GM12878 (cell line): ENCODE results near the gene GPR62. TPM values are rescaled to one million over a fixed set of nuclear protein-coding genes. Genes with fewer than 3 reads are reported as not detected.

Experiments
- ATAC-seq: fragments of 200-7000 bp; cut with Tn5 transposase; 3 replicates; pipeline ENCODE4 v1.9.1; 2020; ENCODE audit warnings: mild to moderate bottlenecking, moderate library complexity
- BruUV-seq: library from RNA; stranded (reverse); fragments of 400-500 nt; replicated peaks from 2 replicates; lab custom pipeline; 2021; lab: Mats Ljungman, UMichigan
- CTCF ChIA-PET: fragments of 300-600 bp; sonication (Branson Sonifier 250); formaldehyde crosslinking; extraction: SDS; loops from one replicate; lab custom pipeline; 2021; ENCODE audit warnings: inconsistent platforms; lab: Yijun Ruan, JAX
- POLR2A ChIA-PET: fragments of 350-600 bp; formaldehyde crosslinking; extraction: SDS; loops from one replicate; lab custom pipeline; 2021; ENCODE audit warnings: inconsistent platforms; lab: Charles Lee
- RAD21 ChIA-PET: fragments of 300-600 bp; sonication (Branson Sonifier 250); formaldehyde crosslinking; loops from one replicate; lab custom pipeline; 2023; ENCODE audit warnings: antibody characterized with exemption; ENCODE audit not compliant: unreplicated experiment; lab: Charles Lee
- SMC1A ChIA-PET: fragments of 300-600 bp; sonication (Branson Sonifier 250); formaldehyde crosslinking; loops from one replicate; lab custom pipeline; 2023; ENCODE audit not compliant: unreplicated experiment, uncharacterized antibody; lab: Charles Lee
- DNase-seq: peaks from one replicate; pipeline ENCODE4 v3.0.0-alpha.2; 2011; ENCODE audit warnings: low read depth, low spot score
- FAIRE-seq: peaks from 3 replicates; lab custom pipeline; 2011; peaks lifted over from hg19 to GRCh38; lab: Jason Lieb, UNC
- H2AFZ ChIP-seq: 2 replicates; pipeline ENCODE4 v1.6.0; 2011; ENCODE audit warnings: low read depth, low read length, control low read depth; ENCODE audit not compliant: control insufficient read depth
- H3K27ac ChIP-seq: 2 replicates; pipeline ENCODE4 v1.5.1; 2011; ENCODE audit warnings: control low read depth; ENCODE audit not compliant: control insufficient read depth, insufficient read depth
- H3K27me3 ChIP-seq, 2 experiments: replicated peaks in 1 of 2; 2 replicates each; pipeline versions ENCODE4 v1.6.0 to v1.6.1; 2011; ENCODE audit warnings: low read length in 1 of 2; ENCODE audit not compliant: control insufficient read depth in 2 of 2, insufficient read depth in 2 of 2
- H3K36me3 ChIP-seq, 2 experiments: 2 replicates each; pipeline ENCODE4 v1.5.1; 2011; ENCODE audit warnings: low read length in 1 of 2; ENCODE audit not compliant: control insufficient read depth in 2 of 2, insufficient read depth in 2 of 2
- H3K4me1 ChIP-seq: 2 replicates; pipeline ENCODE4 v1.6.1; 2011; ENCODE audit warnings: mild to moderate bottlenecking, low read length, moderate library complexity, mixed read lengths; ENCODE audit not compliant: control insufficient read depth, insufficient read depth
- H3K4me2 ChIP-seq: 2 replicates; pipeline ENCODE4 v1.6.0; 2011; ENCODE audit warnings: control low read depth; ENCODE audit not compliant: control insufficient read depth, insufficient read depth
- H3K4me3 ChIP-seq: fragments of 200-600 bp; sonication (generic); 2 replicates; pipeline ENCODE4 v1.5.1; 2016
- H3K79me2 ChIP-seq: 2 replicates; pipeline ENCODE4 v1.6.0; 2011; ENCODE audit warnings: low read length; ENCODE audit not compliant: control insufficient read depth, insufficient read depth
- H3K9ac ChIP-seq: 2 replicates; pipeline ENCODE4 v1.8.0; 2011; ENCODE audit warnings: low read length, control low read depth, mixed read lengths; ENCODE audit not compliant: control insufficient read depth, insufficient read depth
- H3K9me3 ChIP-seq: replicated peaks from 3 replicates; pipeline ENCODE4 v1.5.1; 2011; ENCODE audit warnings: mild to moderate bottlenecking, low read length; ENCODE audit not compliant: control insufficient read depth, insufficient read depth
- H4K20me1 ChIP-seq: 2 replicates; pipeline ENCODE4 v1.6.0; 2011; ENCODE audit not compliant: control insufficient read depth, insufficient read depth
- CBX5 ChIP-seq: sonication (generic); IDR thresholded peaks from 2 replicates; pipeline ENCODE4 v1.6.1; 2016; ENCODE audit warnings: low read depth, moderate library complexity, mild to moderate bottlenecking, inconsistent platforms
- CHD1 ChIP-seq: IDR thresholded peaks from 2 replicates; pipeline ENCODE4 v1.6.1; 2012; ENCODE audit warnings: low read depth, low read length, improper control_type of control experiment
- EED ChIP-seq: sonication (generic); IDR thresholded peaks from 2 replicates; pipeline ENCODE4 v1.6.1; 2016; ENCODE audit warnings: antibody characterized with exemption, low read depth
- SMAD5 ChIP-seq: IDR thresholded peaks from 2 replicates; pipeline ENCODE4 v1.6.1; 2016; ENCODE audit warnings: antibody characterized with exemption, low read depth
- WGBS: methylation state at CpG from one replicate; pipeline ENCODE4 v1.1.6; 2016; ENCODE audit warnings: low lambda C conversion rate; ENCODE audit not compliant: insufficient replicate concordance, insufficient coverage; ENCODE audit errors: missing lambda C conversion rate; 5-methylcytosine and 5-hydroxymethylcytosine counted together
- in situ Hi-C: fragments of 300-500 bp; cut with MboI; formaldehyde crosslinking; loops from 9 replicates; pipeline ENCODE4 v1.14.3; 2018; ENCODE audit warnings: mixed read lengths
- intact Hi-C: fragments of 100-400 bp; cut with micrococcal nuclease; formaldehyde crosslinking; loops from one replicate; pipeline ENCODE4 v1.14.2; 2022; ENCODE audit not compliant: unreplicated experiment
- polyA plus RNA-seq, 11 experiments: library from polyadenylated mRNA; depleted of rRNA in 4 of 11; unstranded in 6 of 11; stranded (reverse) in 5 of 11; fragments of >200 nt; fragmentation: Nextera tagmentation in 4 of 11; fragmentation: Illumina TruSeq in 1 of 11; extraction: Ambion mirVana in 4 of 11; extraction: Trizol in 1 of 11; gene quantifications; 1 replicate in 1 of 11; 2 replicates in 10 of 11; pipeline versions ENCODE4 v1.2.1 to v1.2.3, GENCODE V29; 2011 to 2016; ENCODE audit warnings: inconsistent platforms in 2 of 11, missing spikeins in 2 of 11, low read depth in 1 of 11
- total RNA-seq, 4 experiments: library from RNA; depleted of rRNA in 3 of 4; stranded (reverse); fragments of >200 nt in 3 of 4; fragmentation: Illumina TruSeq in 1 of 4; extraction: Trizol in 1 of 4; gene quantifications; 2 replicates each; pipeline versions ENCODE4 v1.2.1 to v1.2.3, GENCODE V29; 2013 to 2021

The GPR62 gene
- total and polyA plus RNA-seq, 10 of the 15 experiments (the other 5 are each of a cell fraction or from before 2014, with no cell fraction given) = not detected

DNA sequence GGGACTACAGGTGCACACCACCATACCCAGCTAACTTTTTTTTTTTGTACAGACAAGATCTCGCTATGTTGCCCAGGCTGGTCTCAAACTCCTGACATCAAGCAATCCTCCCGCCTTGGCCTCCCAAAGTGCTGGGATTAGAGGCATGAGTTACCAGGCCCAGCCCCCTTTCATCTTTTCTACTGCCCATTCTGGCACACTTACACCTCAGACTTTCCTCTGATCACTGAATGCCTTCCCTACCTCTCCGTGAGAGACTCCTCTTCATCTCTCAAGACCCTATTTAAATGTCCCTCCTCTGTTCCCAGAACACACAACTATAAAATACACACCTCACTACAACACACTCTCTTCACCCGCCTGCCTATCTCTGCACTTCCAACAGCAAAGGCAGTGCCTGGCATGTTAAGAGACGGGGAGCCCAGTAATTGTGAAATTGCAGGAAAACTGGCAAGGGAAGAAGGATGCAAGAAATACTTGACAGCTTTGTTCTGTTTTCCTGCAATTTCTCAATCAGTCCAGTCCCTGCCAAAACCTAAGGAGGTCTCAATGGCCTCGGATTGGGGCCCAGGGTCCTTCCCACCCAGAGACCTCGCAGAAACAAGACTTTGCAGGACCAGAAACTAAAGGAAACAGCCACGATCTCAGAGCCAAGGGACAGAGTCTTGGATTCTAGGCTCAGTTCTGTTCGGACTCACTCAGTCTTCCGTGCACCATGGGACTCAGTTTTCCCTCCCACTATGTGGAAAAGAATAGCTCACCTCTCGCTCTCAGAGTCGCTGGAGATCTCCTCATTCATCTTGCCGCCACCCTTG, 14.3 kb upstream of the GPR62 start:
- peaks cover 11% of the 10 kb centered on the region for H3K4me1 ChIP-seq
- FAIRE-seq (peak; percentile 23), ATAC-seq (no peak), DNase-seq (no peak)
- TF ChIP-seq SMAD5 (no peak), CHD1 (no peak), CBX5 (no peak), EED (no peak)
- no peaks in the 10 kb centered on the region for H4K20me1 ChIP-seq
- 23% methylated on average over 13 of the region's 13 CpGs for WGBS
- ChIA-PET POLR2A (interaction anchor here (0.5 to 3.0 kb wide), 6 partner anchors 22 to 214 kb away, joined by 3 to 24 read pairs (median 6); partner anchors contain the start of genes ABHD14A, ABHD14B, ACY1 and RPL29), CTCF (interaction anchor here (0.6 to 4.8 kb wide), 20 partner anchors 14 to 555 kb away, joined by 3 to 79 read pairs (median 4); partner anchors contain the start of genes ABHD14A, ABHD14B, ACY1 and DUSP7), SMC1A (interaction anchor here (0.6 to 2.6 kb wide), 10 partner anchors 9 to 952 kb away, joined by 3 to 33 read pairs (median 4); partner anchors contain the start of genes ABHD14A, ABHD14B and RPL29), RAD21 (interaction anchor here (0.6 to 4.2 kb wide), 17 partner anchors 13 to 1380 kb away, joined by 3 to 34 read pairs (median 3); partner anchors contain the start of genes ABHD14A, ABHD14B, ACY1 and DUSP7)
- H3K27me3 ChIP-seq = no peaks in the 10 kb centered on the region
- H3K27ac ChIP-seq = peak overlapping the region; percentile 65
- H3K9me3 ChIP-seq = no peaks in the 10 kb centered on the region
- peaks cover 32% of the 10 kb centered on the region for H3K79me2 ChIP-seq
- H2AFZ ChIP-seq = no peak overlapping the region
- in situ Hi-C loops (no loop called here), intact Hi-C loops (no loop called here)
- peak overlapping the region; percentile 72 for H3K4me2 ChIP-seq
- peak overlapping the region; percentile 82 for H3K9ac ChIP-seq
- H3K4me3 ChIP-seq = peak overlapping the region; percentile 96
- peaks cover 9 to 17% of the 10 kb centered on the region in 2 experiments; a peak in 3 of 4 replicates for H3K36me3 ChIP-seq
- TSS peak; percentile 79 for BruUV-seq
